GM23248 (cell line): Measurements from ENCODE around the gene PUS1. TPM values are rescaled to one million over a fixed set of nuclear protein-coding genes. Genes with fewer than 3 reads are reported as not detected.
A peak's percentile ranks its signal among the peaks of the same experiment; 100 is the strongest.

Experiments
- DNase-seq: peaks from one replicate; pipeline ENCODE4 v3.0.0-alpha.2; 2015
- H2AFZ ChIP-seq: fragments of 200-600 bp; sonication (generic); 2 replicates; pipeline ENCODE4 v1.6.1; 2016; ENCODE audit warnings: antibody characterized with exemption
- H3F3A ChIP-seq: fragments of 200-600 bp; sonication (generic); 2 replicates; pipeline ENCODE4 v1.6.1; 2016; ENCODE audit warnings: mild to moderate bottlenecking, antibody characterized with exemption, mixed run types; ENCODE audit not compliant: insufficient read depth
- H3K27ac ChIP-seq: fragments of 200-600 bp; sonication (generic); 2 replicates; pipeline ENCODE4 v1.5.1; 2016; ENCODE audit warnings: mild to moderate bottlenecking
- H3K27me3 ChIP-seq: fragments of 200-600 bp; sonication (generic); replicated peaks from 2 replicates; pipeline ENCODE4 v1.6.1; 2016; ENCODE audit warnings: mild to moderate bottlenecking; ENCODE audit not compliant: insufficient read depth
- H3K36me3 ChIP-seq: fragments of 200-600 bp; sonication (generic); 2 replicates; pipeline ENCODE4 v1.6.1; 2016; ENCODE audit warnings: low read depth, mild to moderate bottlenecking
- H3K4me1 ChIP-seq: fragments of 200-600 bp; sonication (generic); 2 replicates; pipeline ENCODE4 v1.6.1; 2016; ENCODE audit warnings: mild to moderate bottlenecking; ENCODE audit not compliant: insufficient read depth
- H3K4me2 ChIP-seq: fragments of 200-600 bp; sonication (generic); one replicate; pipeline ENCODE4 v1.6.1; 2016; ENCODE audit warnings: mild to moderate bottlenecking; ENCODE audit not compliant: unreplicated experiment
- H3K4me3 ChIP-seq: fragments of 200-600 bp; sonication (generic); 2 replicates; pipeline ENCODE4 v1.5.1; 2016; ENCODE audit warnings: mild to moderate bottlenecking
- H3K79me2 ChIP-seq: fragments of 200-600 bp; sonication (generic); 2 replicates; pipeline ENCODE4 v1.6.1; 2016; ENCODE audit warnings: mild to moderate bottlenecking; ENCODE audit not compliant: insufficient read depth
- H3K9ac ChIP-seq: fragments of 200-600 bp; sonication (generic); 2 replicates; pipeline ENCODE4 v1.6.1; 2016; ENCODE audit warnings: mild to moderate bottlenecking
- H3K9me2 ChIP-seq: fragments of 200-600 bp; sonication (generic); 2 replicates; pipeline ENCODE4 v1.6.1; 2016; ENCODE audit warnings: mixed run types, mild to moderate bottlenecking, moderate library complexity; ENCODE audit not compliant: insufficient read depth
- H3K9me3 ChIP-seq: fragments of 200-600 bp; sonication (generic); one replicate; pipeline ENCODE4 v1.6.1; 2017; ENCODE audit warnings: low read depth
- H4K20me1 ChIP-seq: fragments of 200-600 bp; sonication (generic); 2 replicates; pipeline ENCODE4 v1.6.0; 2016; ENCODE audit not compliant: insufficient read depth
- EZH2 ChIP-seq: fragments of 200-600 bp; sonication (generic); IDR thresholded peaks from 2 replicates; pipeline ENCODE4 v1.6.1; 2018; ENCODE audit warnings: antibody characterized with exemption, mild to moderate bottlenecking; ENCODE audit not compliant: insufficient read depth, poor library complexity, severe bottlenecking
- EZH2phosphoT487 ChIP-seq: fragments of 200-600 bp; sonication (generic); IDR thresholded peaks from 2 replicates; pipeline ENCODE4 v1.6.1; 2018; ENCODE audit warnings: antibody characterized with exemption, moderate library complexity, mild to moderate bottlenecking, low read depth; ENCODE audit not compliant: insufficient read depth
- WGBS, 2 experiments: methylation state at CpG; one replicate each; pipeline ENCODE4 v1.1.6; 2015 to 2017; ENCODE audit warnings: low lambda C conversion rate in 2 of 2, low coverage in 1 of 2; ENCODE audit errors: missing lambda C conversion rate in 2 of 2; 5-methylcytosine and 5-hydroxymethylcytosine counted together
- in situ Hi-C: fragments of 300-500 bp; cut with MboI; formaldehyde crosslinking; loops from 2 replicates; pipeline ENCODE4 v1.15.0; 2020
- polyA plus RNA-seq: library from polyadenylated mRNA; unstranded; fragments of >200 nt; fragmentation: Nextera tagmentation; extraction: Ambion mirVana; gene quantifications from 2 replicates; pipeline ENCODE4 v1.2.1, GENCODE V29; 2016
- total RNA-seq: library from RNA; depleted of rRNA; stranded (reverse); fragments of >200 nt; shearing (Covaris generic); gene quantifications from 2 replicates; pipeline ENCODE4 v1.2.3, GENCODE V29; 2014

PUS1 gene
- total and polyA plus RNA-seq, 2 experiments from 2014 or later: 14.0 to 18.9 TPM

DNA sequence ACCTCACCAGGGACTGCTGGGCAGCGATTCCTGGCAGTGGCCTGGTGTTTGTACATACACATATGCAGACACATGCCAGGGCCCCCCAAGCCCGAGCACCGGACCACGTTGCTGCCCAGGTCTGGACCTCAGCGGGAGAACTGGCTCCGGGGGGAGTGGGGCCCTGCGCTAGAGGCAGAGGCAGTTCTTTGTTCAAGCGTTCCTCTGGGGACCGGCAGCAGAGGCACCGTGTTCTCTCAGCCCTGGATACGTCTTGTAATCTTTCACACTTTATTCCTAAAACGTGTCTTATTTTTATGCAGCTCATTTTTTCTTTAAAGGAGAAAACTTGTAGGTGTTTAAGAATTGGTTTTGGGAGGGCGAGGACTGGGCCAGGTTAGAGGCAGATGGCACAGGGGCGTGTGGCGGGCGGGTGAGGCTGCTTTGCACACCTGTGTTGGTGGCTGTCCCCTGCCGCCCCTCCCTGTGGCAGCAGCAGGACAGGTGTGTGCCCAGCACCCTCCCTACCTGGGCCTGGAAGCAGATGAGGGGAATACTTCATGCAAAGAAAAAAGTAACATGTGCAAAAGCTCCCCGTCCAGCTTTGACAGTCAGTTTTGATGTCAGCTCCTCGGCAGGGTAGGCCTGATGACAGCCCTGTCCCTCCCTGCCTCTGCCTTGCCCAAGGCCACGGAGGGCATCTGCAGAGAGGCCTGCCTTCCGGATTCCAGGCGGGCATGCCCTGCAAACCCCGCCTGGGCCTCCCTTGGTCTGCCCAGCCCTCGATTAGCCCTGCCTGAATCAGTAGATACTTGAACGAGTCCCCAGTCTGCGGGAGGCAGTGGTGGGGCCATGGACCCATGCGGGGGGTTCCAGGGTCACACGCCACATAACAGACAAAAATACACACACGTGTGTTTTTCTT lies 7.0 kb upstream of the PUS1 start:
- no peak overlapping the region for H3K27ac ChIP-seq
- no peak overlapping the region for H3K4me3 ChIP-seq
- H3K4me2 ChIP-seq: no peak overlapping the region
- H3K4me1 ChIP-seq: no peaks in the 10 kb centered on the region
- no peaks in the 10 kb centered on the region for H3K9me2 ChIP-seq
- no peaks in the 10 kb centered on the region; the same call in 1 of the 2 replicates for H3K36me3 ChIP-seq
- H2AFZ ChIP-seq: no peak overlapping the region
- H3F3A ChIP-seq: no peaks in the 10 kb centered on the region; the same call in 1 of the 2 replicates
- in situ Hi-C loops: no loop called here
- H3K27me3 ChIP-seq: no peaks in the 10 kb centered on the region
- no peak overlapping the region for H3K9ac ChIP-seq
- DNase-seq: no peak
- 79 to 81% methylated on average over 29 of the region's 29 CpGs for WGBS, 2 experiments
- H3K9me3 ChIP-seq: no peaks in the 10 kb centered on the region
- no peaks in the 10 kb centered on the region for H4K20me1 ChIP-seq
- no peaks in the 10 kb centered on the region for H3K79me2 ChIP-seq
- TF ChIP-seq EZH2phosphoT487 (no peak), EZH2 (no peak)

DNA sequence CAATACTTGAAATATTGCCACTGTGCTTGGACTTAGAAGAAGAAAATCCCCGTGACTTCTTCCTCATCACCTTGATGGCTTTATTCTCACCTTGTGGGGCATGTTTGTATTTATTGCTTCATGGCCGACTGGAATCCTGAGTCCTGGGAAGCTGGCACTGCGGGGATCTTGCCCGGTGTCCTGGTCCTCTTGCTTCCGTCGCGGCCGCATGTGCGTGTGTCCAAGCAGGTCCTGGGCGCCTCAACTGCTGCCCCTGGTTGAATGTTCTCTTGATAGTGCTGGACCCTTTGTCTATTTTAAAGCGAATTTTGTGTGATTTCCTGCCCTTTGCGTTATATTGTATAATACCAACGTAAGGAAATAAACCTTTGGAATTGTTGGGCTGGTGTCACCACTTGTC lies 6.3 kb upstream of the PUS1 start:
- Histone ChIP-seq H3K27me3 (no peaks in the 10 kb centered on the region), H3K9ac (no peak overlapping the region), H3K4me3 (no peak overlapping the region), H2AFZ (no peak overlapping the region), H3K79me2 (no peaks in the 10 kb centered on the region), H3K4me1 (no peaks in the 10 kb centered on the region), H3K4me2 (no peak overlapping the region), H3K36me3 (no peaks in the 10 kb centered on the region; the same call in 1 of the 2 replicates), H3K27ac (no peak overlapping the region), H3F3A (no peaks in the 10 kb centered on the region; the same call in 1 of the 2 replicates), H4K20me1 (no peaks in the 10 kb centered on the region), H3K9me2 (no peaks in the 10 kb centered on the region), H3K9me3 (no peaks in the 10 kb centered on the region)
- DNase-seq: no peak
- 89 to 93% methylated on average over 13 of the region's 13 CpGs for WGBS, 2 experiments
- in situ Hi-C loops: no loop called here
- no peak for TF ChIP-seq EZH2

DNA sequence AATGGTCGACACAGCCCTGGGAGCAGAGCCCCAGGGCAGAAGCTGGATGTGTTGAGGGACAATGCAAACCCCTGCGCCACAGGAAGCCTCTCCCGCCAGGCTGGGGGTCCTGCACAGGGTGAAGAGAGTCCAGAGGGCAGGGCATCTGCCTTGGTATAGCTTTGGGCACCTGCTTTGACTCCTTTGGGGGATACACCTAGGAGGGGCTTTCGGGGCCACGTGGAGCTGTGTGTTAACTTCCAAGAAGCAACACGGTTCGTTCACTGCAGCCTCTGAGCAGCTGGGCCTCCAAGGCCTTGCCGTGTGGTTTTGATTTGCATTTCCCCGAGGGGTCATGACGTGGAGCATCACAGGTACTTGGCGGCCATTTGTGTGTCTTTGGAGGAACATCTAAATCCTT lies 5.8 kb upstream of the PUS1 start:
- no peak overlapping the region for H3K4me2 ChIP-seq
- H3K4me3 ChIP-seq: no peak overlapping the region
- no peak overlapping the region for H3K27ac ChIP-seq
- H3K36me3 ChIP-seq: no peaks in the 10 kb centered on the region; the same call in 1 of the 2 replicates
- no peak overlapping the region for H2AFZ ChIP-seq
- DNase-seq: no peak
- H3K79me2 ChIP-seq: no peaks in the 10 kb centered on the region
- WGBS, 2 experiments: 72 to 75% methylated on average over 11 of the region's 11 CpGs
- no peaks in the 10 kb centered on the region for H4K20me1 ChIP-seq
- no peaks in the 10 kb centered on the region for H3K9me2 ChIP-seq
- H3K27me3 ChIP-seq: no peaks in the 10 kb centered on the region
- TF ChIP-seq EZH2: no peak
- TF ChIP-seq EZH2phosphoT487: no peak
- no peaks in the 10 kb centered on the region for H3K4me1 ChIP-seq
- H3F3A ChIP-seq: no peaks in the 10 kb centered on the region; the same call in 1 of the 2 replicates
- in situ Hi-C loops: no loop called here
- no peaks in the 10 kb centered on the region for H3K9me3 ChIP-seq
- H3K9ac ChIP-seq: no peak overlapping the region

DNA sequence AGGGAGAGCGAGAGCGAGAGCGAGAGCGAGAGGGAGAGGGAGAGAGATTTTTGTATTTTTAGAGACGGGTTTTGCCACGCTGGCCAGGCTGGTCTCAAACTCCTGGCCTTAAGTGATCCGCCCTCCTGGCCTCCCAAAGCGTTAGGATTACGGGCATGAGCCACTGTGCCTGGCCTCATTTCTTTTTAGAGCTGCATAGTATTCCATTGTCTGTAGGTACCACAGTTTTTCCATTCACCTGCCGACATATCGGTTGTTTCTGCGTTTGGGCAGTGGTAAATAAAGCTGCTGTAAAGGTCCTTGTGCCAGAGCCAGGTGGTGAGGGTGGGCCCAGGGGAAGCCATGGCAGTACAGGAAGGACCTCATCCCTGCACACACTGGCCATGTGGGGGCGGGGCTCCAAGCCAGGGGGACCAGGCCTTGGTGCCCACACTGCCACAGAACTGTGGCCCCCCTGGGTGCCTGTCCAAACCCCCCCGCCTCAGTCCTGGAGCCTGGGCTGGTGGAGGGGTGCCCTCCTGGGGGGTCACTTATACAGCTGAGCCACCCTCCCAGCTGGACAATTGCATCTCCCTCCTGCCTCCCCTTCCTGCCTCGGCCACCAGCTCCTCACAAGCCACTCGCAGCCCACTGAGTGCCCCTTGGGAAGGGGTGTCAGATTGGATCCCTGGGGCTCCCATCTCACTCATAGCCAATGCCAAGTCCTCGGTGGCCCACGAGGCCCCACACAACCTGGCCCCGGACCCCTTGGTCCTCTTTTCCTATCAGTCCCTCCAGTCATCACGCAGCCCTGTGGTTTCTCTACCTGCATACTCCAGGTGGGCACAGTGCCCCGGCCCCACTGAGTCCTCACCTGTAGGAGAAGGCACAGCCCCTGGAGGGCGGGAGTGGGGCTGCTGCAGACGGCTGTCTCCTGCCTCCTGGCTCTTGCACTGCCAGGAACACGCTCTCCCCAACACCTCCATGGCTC lies 1.7 kb upstream of the PUS1 start:
- whole genome bisulfite sequencing, 2 experiments: 81 to 83% methylated on average over 18 to 24 of the region's 24 CpGs
- H3K27ac ChIP-seq: no peak overlapping the region
- H3K27me3 ChIP-seq: no peaks in the 10 kb centered on the region
- H3K4me2 ChIP-seq: no peak overlapping the region
- 0 out of 2 replicates have a peak overlapping the region, but pooled peaks have one; percentile 90 for H3K4me3 ChIP-seq
- no peak for DNase-seq
- TF ChIP-seq EZH2 (no peak), EZH2phosphoT487 (no peak)
- peak overlapping the region; percentile 92; the same call in 1 of the 2 replicates for H3K9ac ChIP-seq
- no peaks in the 10 kb centered on the region for H4K20me1 ChIP-seq
- no peaks in the 10 kb centered on the region for H3K36me3 ChIP-seq
- H3K9me3 ChIP-seq: no peaks in the 10 kb centered on the region
- in situ Hi-C loops: no loop called here
- H3K79me2 ChIP-seq: peaks cover 32% of the 10 kb centered on the region
- no peaks in the 10 kb centered on the region; the same call in 1 of the 2 replicates for H3F3A ChIP-seq
- no peaks in the 10 kb centered on the region for H3K4me1 ChIP-seq
- H2AFZ ChIP-seq: no peak overlapping the region
- H3K9me2 ChIP-seq: no peaks in the 10 kb centered on the region
